GM18858 (cell line): ENCODE results near the gene CHST15.

Source experiments
- ATAC-seq: cut with Tn5 transposase; IDR thresholded peaks from one replicate; pipeline ENCODE4 v1.9.1; 2021; ENCODE audit not compliant: unreplicated experiment

CHST15 gene

GRCh38 chr10:124083740-124084397, 9.5 kb downstream of the CHST15 start:
- ATAC-seq = no peak

GRCh38 chr10:124083047-124083739, 10.2 kb downstream of the CHST15 start:
- no peak for ATAC-seq

GRCh38 chr10:124082555-124082954, 10.8 kb downstream of the CHST15 start:
- ATAC-seq = no peak

- ATAC-seq = no peak
Observed at GRCh38 chr10:124081547-124082140, 11.8 kb downstream of the CHST15 start.

GRCh38 chr10:124079864-124080263, 13.5 kb downstream of the CHST15 start:
- no peak for ATAC-seq

GRCh38 chr10:124078714-124079113, 14.7 kb downstream of the CHST15 start:
- no peak for ATAC-seq

- no peak for ATAC-seq
Observed at GRCh38 chr10:124078028-124078427, 15.4 kb downstream of the CHST15 start.

GRCh38 chr10:124077208-124077993, 16.0 kb downstream of the CHST15 start:
- ATAC-seq = no peak

- no peak for ATAC-seq
Observed at GRCh38 chr10:124076148-124076733, 17.2 kb downstream of the CHST15 start.

GRCh38 chr10:124075231-124075955, 18.0 kb downstream of the CHST15 start:
- ATAC-seq = no peak

GRCh38 chr10:124074501-124075109, 18.8 kb downstream of the CHST15 start:
- ATAC-seq = no peak

- ATAC-seq = no peak
Observed at GRCh38 chr10:124073978-124074377, 19.4 kb downstream of the CHST15 start.

GRCh38 chr10:124072541-124072940, 20.9 kb downstream of the CHST15 start:
- no peak for ATAC-seq

- no peak for ATAC-seq
Observed at GRCh38 chr10:124072106-124072505, 21.3 kb downstream of the CHST15 start.

- ATAC-seq = no peak
Observed at GRCh38 chr10:124071141-124071540, 22.3 kb downstream of the CHST15 start.

GRCh38 chr10:124070666-124071065, 22.7 kb downstream of the CHST15 start:
- ATAC-seq = no peak

GRCh38 chr10:124069341-124070264, 23.8 kb downstream of the CHST15 start:
- no peak for ATAC-seq

GRCh38 chr10:124068929-124069328, 24.5 kb downstream of the CHST15 start:
- ATAC-seq = no peak

- ATAC-seq = no peak
Observed at GRCh38 chr10:124067825-124068400, 25.5 kb downstream of the CHST15 start.
